Measurements from ENCODE around the gene TOX3. TPM values are rescaled to one million over a fixed set of nuclear protein-coding genes. Genes with fewer than 3 reads are reported as not detected.

The TOX3 gene
- total and polyA plus RNA-seq, 2 experiments from 2014 or later, result 9.8 to 15.6 TPM

DNA sequence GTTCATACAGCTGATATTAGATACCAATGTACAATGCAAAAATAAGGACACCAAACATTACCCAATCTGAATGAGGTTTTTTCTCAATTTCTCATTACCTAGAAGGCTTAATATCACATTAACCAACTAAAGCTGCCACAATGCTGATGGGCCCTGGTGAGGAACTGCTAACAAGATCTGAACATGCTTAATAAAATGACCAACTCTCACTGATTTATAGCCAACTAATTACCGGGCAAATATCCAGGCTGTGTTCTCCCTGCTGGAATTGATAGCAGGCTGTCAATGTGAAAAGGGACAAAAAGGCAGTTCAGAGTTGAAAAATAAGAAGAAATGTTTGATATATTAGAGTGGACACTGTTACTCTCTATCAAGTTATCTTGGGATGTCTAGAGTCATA, 124.6 kb downstream of the TOX3 start:
- TF ChIP-seq CREB1 (CRISPR knock-in tag; IDR thresholded peaks at IDR 0.05; ENCODE audit: low read depth) (no peak), ZNF331 (CRISPR knock-in tag; IDR thresholded peaks at IDR 0.05; ENCODE audit: low read depth) (no peak), EZH2 (IDR thresholded peaks at IDR 0.05; ENCODE audit: low read depth, unreplicated experiment) (no peak), EZH2phosphoT487 (IDR thresholded peaks at IDR 0.05; ENCODE audit: unreplicated experiment) (no peak), CTCF (conservative IDR thresholded peaks at IDR 0.05; ENCODE audit: low read depth in 2 of 2) (no peak), ZNF462 (CRISPR knock-in tag; IDR thresholded peaks at IDR 0.05) (no peak), STAT1 (IDR thresholded peaks at IDR 0.05; ENCODE audit: unreplicated experiment) (no peak), POLR2AphosphoS5 (IDR thresholded peaks at IDR 0.05; ENCODE audit: low read depth) (no peak), JUNB (IDR thresholded peaks at IDR 0.05; ENCODE audit: unreplicated experiment) (no peak), NANOG (IDR thresholded peaks at IDR 0.05; ENCODE audit: borderline replicate concordance) (no peak), ZNF114 (CRISPR knock-in tag; IDR thresholded peaks at IDR 0.05) (no peak), ETS1 (IDR thresholded peaks at IDR 0.05) (no peak), REST (IDR thresholded peaks at IDR 0.05; ENCODE audit: unreplicated experiment) (no peak)
- Histone ChIP-seq H3K27ac (ENCODE audit: low read depth) (no peak overlapping the region), H3K4me1 (ENCODE audit: insufficient read depth) (no peaks in the 10 kb centered on the region), H3K4me2 (no peak overlapping the region), H4K20me1 (replicated peaks; ENCODE audit: insufficient read depth) (no peaks in the 10 kb centered on the region), H3K79me2 (replicated peaks; ENCODE audit: insufficient read depth) (no peaks in the 10 kb centered on the region), H3K9me2 (ENCODE audit: insufficient read depth) (0 out of 2 replicates have a peak, but pooled peaks cover 17% of the 10 kb centered on the region), H3F3A (replicated peaks; ENCODE audit: low read depth) (no peaks in the 10 kb centered on the region), H3K4me3 (no peak overlapping the region), H2AFZ (peak overlapping the region; percentile 45; the same call in 1 of the 2 replicates), H3K36me3 (ENCODE audit: insufficient read depth) (no peaks in the 10 kb centered on the region), H3K27me3 (ENCODE audit: insufficient read depth) (no peaks in the 10 kb centered on the region)
- ATAC-seq (no peak), DNase-seq (ENCODE audit: low spot score) (no peak)
- peaks cover 4% of the 10 kb centered on the region; the same call in 2 of the 3 replicates for H3K9me3 Mint-ChIP-seq
- H3K27ac Mint-ChIP-seq, result no peak overlapping the region
- H3K27me3 Mint-ChIP-seq (ENCODE audit: insufficient read depth, low read depth, poor library complexity), result no peaks in the 10 kb centered on the region
- no peaks in the 10 kb centered on the region; the same call in 2 of the 3 replicates for H3K36me3 Mint-ChIP-seq (ENCODE audit: low read depth)
- no peak overlapping the region for H3K4me3 Mint-ChIP-seq
- H3K4me1 Mint-ChIP-seq, result no peaks in the 10 kb centered on the region
